ENCODE measurements around the gene ARHGEF26. TPM values are rescaled to one million over a fixed set of nuclear protein-coding genes. Genes with fewer than 3 reads are reported as not detected.
A peak's percentile ranks its signal among the peaks of the same experiment; 100 is the strongest.

The ARHGEF26 gene
- total RNA-seq, 2 experiments from 2014 or later: 0.04 TPM; not detected in 1

- no peaks in the 10 kb centered on the region for H3K9me3 Mint-ChIP-seq
- no peaks in the 10 kb centered on the region for H3K4me1 Mint-ChIP-seq
- DNase-seq: no peak
- H3K27ac Mint-ChIP-seq: no peak overlapping the region
- no peaks in the 10 kb centered on the region for H3K36me3 Mint-ChIP-seq
- H3K4me3 Mint-ChIP-seq: no peak overlapping the region
- no peaks in the 10 kb centered on the region for H3K27me3 Mint-ChIP-seq
These were observed 19.0 kb upstream of the ARHGEF26 start for GRCh38 chr3:154102225-154102624.

- no peak for DNase-seq
- Mint-ChIP-seq H3K27me3 (peaks cover 5% of the 10 kb centered on the region), H3K27ac (no peak overlapping the region), H3K4me3 (no peak overlapping the region), H3K9me3 (no peaks in the 10 kb centered on the region), H3K36me3 (no peaks in the 10 kb centered on the region), H3K4me1 (no peaks in the 10 kb centered on the region)
These were observed 15.8 kb upstream of the ARHGEF26 start for GRCh38 chr3:154105218-154105975.

- DNase-seq: no peak
- Mint-ChIP-seq H3K36me3 (no peaks in the 10 kb centered on the region), H3K27ac (no peak overlapping the region), H3K9me3 (no peaks in the 10 kb centered on the region), H3K4me3 (no peak overlapping the region), H3K4me1 (no peaks in the 10 kb centered on the region), H3K27me3 (peaks cover 8% of the 10 kb centered on the region)
These were observed 9.7 kb upstream of the ARHGEF26 start for GRCh38 chr3:154111365-154111935.

- Mint-ChIP-seq H3K27ac (no peak overlapping the region), H3K9me3 (no peaks in the 10 kb centered on the region), H3K36me3 (no peaks in the 10 kb centered on the region), H3K4me3 (no peak overlapping the region), H3K27me3 (peaks cover 14% of the 10 kb centered on the region), H3K4me1 (no peaks in the 10 kb centered on the region)
- DNase-seq: no peak
These were observed 8.9 kb upstream of the ARHGEF26 start for GRCh38 chr3:154112146-154112852.

- Mint-ChIP-seq H3K27ac (no peak overlapping the region), H3K27me3 (peaks cover 22% of the 10 kb centered on the region), H3K36me3 (no peaks in the 10 kb centered on the region), H3K9me3 (no peaks in the 10 kb centered on the region), H3K4me3 (no peak overlapping the region), H3K4me1 (no peaks in the 10 kb centered on the region)
- no peak for DNase-seq
These were observed 7.6 kb upstream of the ARHGEF26 start for GRCh38 chr3:154113609-154114008.

- Mint-ChIP-seq H3K4me1 (peaks cover under 1% of the 10 kb centered on the region), H3K36me3 (no peaks in the 10 kb centered on the region), H3K4me3 (no peak overlapping the region), H3K9me3 (no peaks in the 10 kb centered on the region), H3K27ac (no peak overlapping the region), H3K27me3 (peaks cover 39% of the 10 kb centered on the region)
- DNase-seq: no peak
These were observed 5.9 kb upstream of the ARHGEF26 start for GRCh38 chr3:154115332-154115731.

GRCh38 chr3:154119951-154120350, 1.2 kb upstream of the ARHGEF26 start:
- H3K36me3 Mint-ChIP-seq: no peaks in the 10 kb centered on the region
- no peak for DNase-seq

GRCh38 chr3:154121701-154122551, 736 bp downstream of the ARHGEF26 start:
- Mint-ChIP-seq H3K4me1 (peaks cover 17% of the 10 kb centered on the region), H3K27ac (no peak overlapping the region), H3K9me3 (no peaks in the 10 kb centered on the region), H3K4me3 (peak overlapping the region; percentile 78), H3K27me3 (peaks cover 77% of the 10 kb centered on the region), H3K36me3 (no peaks in the 10 kb centered on the region)
- DNase-seq: peak; percentile 24

More at GRCh38 chr3:154119951-154120350, 1.2 kb upstream of the ARHGEF26 start:
- Mint-ChIP-seq H3K4me3 (no peak overlapping the region), H3K4me1 (peaks cover 17% of the 10 kb centered on the region), H3K9me3 (no peaks in the 10 kb centered on the region), H3K27me3 (peaks cover 82% of the 10 kb centered on the region), H3K27ac (no peak overlapping the region)

GRCh38 chr3:154122552-154122911, 1.3 kb downstream of the ARHGEF26 start:
- Mint-ChIP-seq H3K27me3 (peaks cover 71% of the 10 kb centered on the region), H3K9me3 (no peaks in the 10 kb centered on the region), H3K36me3 (no peaks in the 10 kb centered on the region), H3K4me3 (peak overlapping the region; percentile 42), H3K4me1 (peaks cover 17% of the 10 kb centered on the region), H3K27ac (no peak overlapping the region)
- DNase-seq: no peak

- no peaks in the 10 kb centered on the region for H3K9me3 Mint-ChIP-seq
- H3K36me3 Mint-ChIP-seq: no peaks in the 10 kb centered on the region
- peaks cover 66% of the 10 kb centered on the region for H3K27me3 Mint-ChIP-seq
- no peak for DNase-seq
- peak overlapping the region; percentile 42 for H3K4me3 Mint-ChIP-seq
- H3K4me1 Mint-ChIP-seq: peaks cover 17% of the 10 kb centered on the region
- no peak overlapping the region for H3K27ac Mint-ChIP-seq
These were observed 1.8 kb downstream of the ARHGEF26 start for GRCh38 chr3:154122912-154123559.

GRCh38 chr3:154123906-154124305, 2.7 kb downstream of the ARHGEF26 start:
- H3K4me3 Mint-ChIP-seq: no peak overlapping the region
- H3K27ac Mint-ChIP-seq: no peak overlapping the region
- peaks cover 57% of the 10 kb centered on the region for H3K27me3 Mint-ChIP-seq
- peaks cover 2% of the 10 kb centered on the region for H3K36me3 Mint-ChIP-seq
- DNase-seq: no peak
- no peaks in the 10 kb centered on the region for H3K9me3 Mint-ChIP-seq
- peaks cover 17% of the 10 kb centered on the region for H3K4me1 Mint-ChIP-seq

GRCh38 chr3:154125378-154126030, 4.3 kb downstream of the ARHGEF26 start:
- Mint-ChIP-seq H3K36me3 (peaks cover 2% of the 10 kb centered on the region), H3K9me3 (no peaks in the 10 kb centered on the region), H3K27me3 (peaks cover 41% of the 10 kb centered on the region)

GRCh38 chr3:154126651-154127050, 5.5 kb downstream of the ARHGEF26 start:
- Mint-ChIP-seq H3K4me3 (no peak overlapping the region), H3K9me3 (no peaks in the 10 kb centered on the region), H3K27me3 (peaks cover 29% of the 10 kb centered on the region), H3K27ac (no peak overlapping the region), H3K4me1 (peaks cover 10% of the 10 kb centered on the region), H3K36me3 (peaks cover 2% of the 10 kb centered on the region)
- DNase-seq: no peak

More at GRCh38 chr3:154125378-154126030, 4.3 kb downstream of the ARHGEF26 start:
- DNase-seq: no peak
- H3K4me3 Mint-ChIP-seq: no peak overlapping the region
- no peak overlapping the region for H3K27ac Mint-ChIP-seq
- peaks cover 15% of the 10 kb centered on the region for H3K4me1 Mint-ChIP-seq

- Mint-ChIP-seq H3K27me3 (peaks cover 11% of the 10 kb centered on the region), H3K27ac (no peak overlapping the region), H3K4me1 (no peaks in the 10 kb centered on the region), H3K9me3 (no peaks in the 10 kb centered on the region), H3K4me3 (no peak overlapping the region), H3K36me3 (peaks cover 2% of the 10 kb centered on the region)
- DNase-seq: no peak
These were observed 8.4 kb downstream of the ARHGEF26 start for GRCh38 chr3:154129625-154130024.
